ENCODE data around the gene ZDHHC13.

DNA sequence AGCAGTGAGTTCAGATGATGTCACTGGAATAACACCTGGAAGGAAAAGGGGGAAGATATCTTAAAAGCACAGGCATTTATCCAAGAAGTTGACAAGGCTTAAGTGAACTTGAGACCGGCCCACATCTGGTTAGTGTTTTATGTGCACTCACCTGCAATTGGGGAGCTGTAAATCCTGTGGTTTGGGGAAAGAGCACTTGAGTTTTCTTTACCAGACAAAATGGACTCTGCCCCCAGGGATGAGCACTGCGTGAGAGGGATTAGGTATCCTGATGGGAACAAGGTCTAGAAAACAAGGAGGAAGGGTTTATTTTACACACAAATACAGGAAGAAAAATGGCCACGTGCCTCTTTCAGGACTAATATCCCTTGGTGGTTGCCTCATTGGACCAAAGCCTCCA is 108.6 kb downstream of the ZDHHC13 start:
- TF ChIP-seq EZH2phosphoT487 (IDR thresholded peaks at IDR 0.05; ENCODE audit: borderline replicate concordance, low read depth) (no peak), SIN3A (IDR thresholded peaks at IDR 0.05; ENCODE audit: borderline replicate concordance, low read depth, low read length) (no peak), SMC3 (IDR thresholded peaks at IDR 0.05; ENCODE audit: low read depth, low read length) (no peak), POLR2AphosphoS5 (IDR thresholded peaks at IDR 0.05; ENCODE audit: low read depth, low read length) (no peak), CHD2 (IDR thresholded peaks at IDR 0.05; ENCODE audit: low read length, partially characterized antibody) (no peak), GATA2 (CRISPR knock-in tag; IDR thresholded peaks at IDR 0.05) (no peak)
- TF ChIP-seq, protein P1, sequence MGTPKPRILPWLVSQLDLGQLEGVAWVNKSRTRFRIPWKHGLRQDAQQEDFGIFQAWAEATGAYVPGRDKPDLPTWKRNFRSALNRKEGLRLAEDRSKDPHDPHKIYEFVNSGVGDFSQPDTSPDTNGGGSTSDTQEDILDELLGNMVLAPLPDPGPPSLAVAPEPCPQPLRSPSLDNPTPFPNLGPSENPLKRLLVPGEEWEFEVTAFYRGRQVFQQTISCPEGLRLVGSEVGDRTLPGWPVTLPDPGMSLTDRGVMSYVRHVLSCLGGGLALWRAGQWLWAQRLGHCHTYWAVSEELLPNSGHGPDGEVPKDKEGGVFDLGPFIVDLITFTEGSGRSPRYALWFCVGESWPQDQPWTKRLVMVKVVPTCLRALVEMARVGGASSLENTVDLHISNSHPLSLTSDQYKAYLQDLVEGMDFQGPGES (IDR thresholded peaks at IDR 0.05; ENCODE audit: low read depth, low read length) = no peak
- TF ChIP-seq, protein P2, sequence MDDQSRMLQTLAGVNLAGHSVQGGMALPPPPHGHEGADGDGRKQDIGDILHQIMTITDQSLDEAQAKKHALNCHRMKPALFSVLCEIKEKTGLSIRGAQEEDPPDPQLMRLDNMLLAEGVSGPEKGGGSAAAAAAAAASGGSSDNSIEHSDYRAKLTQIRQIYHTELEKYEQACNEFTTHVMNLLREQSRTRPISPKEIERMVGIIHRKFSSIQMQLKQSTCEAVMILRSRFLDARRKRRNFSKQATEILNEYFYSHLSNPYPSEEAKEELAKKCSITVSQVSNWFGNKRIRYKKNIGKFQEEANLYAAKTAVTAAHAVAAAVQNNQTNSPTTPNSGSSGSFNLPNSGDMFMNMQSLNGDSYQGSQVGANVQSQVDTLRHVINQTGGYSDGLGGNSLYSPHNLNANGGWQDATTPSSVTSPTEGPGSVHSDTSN (IDR thresholded peaks at IDR 0.05) = no peak
- TF ChIP-seq, protein P3, sequence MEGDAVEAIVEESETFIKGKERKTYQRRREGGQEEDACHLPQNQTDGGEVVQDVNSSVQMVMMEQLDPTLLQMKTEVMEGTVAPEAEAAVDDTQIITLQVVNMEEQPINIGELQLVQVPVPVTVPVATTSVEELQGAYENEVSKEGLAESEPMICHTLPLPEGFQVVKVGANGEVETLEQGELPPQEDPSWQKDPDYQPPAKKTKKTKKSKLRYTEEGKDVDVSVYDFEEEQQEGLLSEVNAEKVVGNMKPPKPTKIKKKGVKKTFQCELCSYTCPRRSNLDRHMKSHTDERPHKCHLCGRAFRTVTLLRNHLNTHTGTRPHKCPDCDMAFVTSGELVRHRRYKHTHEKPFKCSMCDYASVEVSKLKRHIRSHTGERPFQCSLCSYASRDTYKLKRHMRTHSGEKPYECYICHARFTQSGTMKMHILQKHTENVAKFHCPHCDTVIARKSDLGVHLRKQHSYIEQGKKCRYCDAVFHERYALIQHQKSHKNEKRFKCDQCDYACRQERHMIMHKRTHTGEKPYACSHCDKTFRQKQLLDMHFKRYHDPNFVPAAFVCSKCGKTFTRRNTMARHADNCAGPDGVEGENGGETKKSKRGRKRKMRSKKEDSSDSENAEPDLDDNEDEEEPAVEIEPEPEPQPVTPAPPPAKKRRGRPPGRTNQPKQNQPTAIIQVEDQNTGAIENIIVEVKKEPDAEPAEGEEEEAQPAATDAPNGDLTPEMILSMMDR (IDR thresholded peaks at IDR 0.05) = no peak
